Activated CD4-positive, alpha-beta T cell treated with anti-CD3 and anti-CD28 coated beads, Interleukin-2, amount 10 ng/mL, durations not matched to agents 24 days and 14 days (primary cell): ENCODE results near the gene BMPR1A. TPM values are rescaled to one million over a fixed set of nuclear protein-coding genes. Genes with fewer than 3 reads are reported as not detected.

Experiments
- DNase-seq: peaks from one replicate; pipeline ENCODE4 v3.0.0; 2022
- H3K27ac Mint-ChIP-seq: one replicate; pipeline ENCODE4 v1.8.0; 2022; ENCODE audit warnings: mild to moderate bottlenecking, mixed read lengths
- H3K27me3 Mint-ChIP-seq: one replicate; pipeline ENCODE4 v1.8.0; 2022; ENCODE audit warnings: mixed read lengths
- H3K36me3 Mint-ChIP-seq: one replicate; pipeline ENCODE4 v1.8.0; 2022; ENCODE audit warnings: low read depth, mild to moderate bottlenecking, mixed read lengths
- H3K4me1 Mint-ChIP-seq: one replicate; pipeline ENCODE4 v1.8.0; 2021; ENCODE audit warnings: mixed read lengths
- H3K4me3 Mint-ChIP-seq: one replicate; pipeline ENCODE4 v1.8.0; 2022; ENCODE audit warnings: mild to moderate bottlenecking, moderate library complexity, mixed read lengths
- H3K9me3 Mint-ChIP-seq: one replicate; pipeline ENCODE4 v1.8.0; 2021; ENCODE audit warnings: mixed read lengths
- intact Hi-C: fragments of 100-400 bp; cut with micrococcal nuclease; formaldehyde crosslinking; loops from one replicate; pipeline ENCODE4 v1.15.1; 2023
- total RNA-seq: library from RNA; stranded (reverse); gene quantifications from 2 replicates; pipeline ENCODE4 v1.2.3, GENCODE V29; 2022

Gene BMPR1A
- total RNA-seq, 1 donor from 2014 or later = 10.5 TPM

DNA sequence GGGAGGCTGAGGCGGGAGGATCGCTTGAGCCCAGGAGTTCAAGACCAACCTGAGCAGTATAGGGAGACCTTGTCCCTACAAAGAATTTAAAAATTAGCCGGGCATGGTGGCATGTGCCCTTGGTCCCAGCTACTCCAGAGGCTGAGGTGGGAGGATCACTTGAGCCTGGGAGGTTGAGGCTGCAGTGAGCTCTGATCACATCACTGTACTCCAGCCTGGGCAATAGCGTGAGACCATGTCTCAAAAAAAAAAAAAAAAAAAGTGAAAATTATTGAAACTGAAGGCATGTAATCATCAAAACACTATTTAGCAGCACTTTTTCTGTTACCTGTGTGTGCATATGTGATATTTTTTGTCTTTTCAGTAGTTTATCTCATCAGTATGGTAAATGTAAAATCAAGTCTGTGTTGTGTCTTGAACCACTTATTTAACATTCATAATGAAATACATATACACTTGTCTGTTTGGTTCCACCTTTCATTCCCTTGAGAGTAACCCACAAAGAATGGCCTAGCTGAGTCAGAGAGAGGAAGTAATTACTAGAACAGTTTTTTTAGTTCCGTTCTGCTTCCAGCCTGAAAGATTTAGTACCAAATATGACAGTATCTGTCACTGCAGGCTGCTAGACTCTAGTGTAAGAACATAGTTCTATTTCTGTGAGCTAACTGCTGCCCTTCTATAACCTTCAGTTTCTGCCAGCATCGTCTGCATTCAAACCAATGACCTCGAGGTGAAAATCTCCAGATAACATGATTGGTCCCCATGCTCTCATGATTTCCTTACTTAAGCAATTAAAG lies 132.4 kb downstream of the BMPR1A start:
- intact Hi-C loops = loop anchor here (5.0 kb wide), 1 partner anchor 131 kb away; the partner anchor contains the start of gene BMPR1A
- Mint-ChIP-seq H3K36me3 (peaks cover 2% of the 10 kb centered on the region), H3K4me1 (peaks cover 6% of the 10 kb centered on the region), H3K27me3 (no peaks in the 10 kb centered on the region), H3K4me3 (no peak overlapping the region), H3K9me3 (no peaks in the 10 kb centered on the region), H3K27ac (peak overlapping the region; percentile 69)
- DNase-seq = peak; percentile 60

DNA sequence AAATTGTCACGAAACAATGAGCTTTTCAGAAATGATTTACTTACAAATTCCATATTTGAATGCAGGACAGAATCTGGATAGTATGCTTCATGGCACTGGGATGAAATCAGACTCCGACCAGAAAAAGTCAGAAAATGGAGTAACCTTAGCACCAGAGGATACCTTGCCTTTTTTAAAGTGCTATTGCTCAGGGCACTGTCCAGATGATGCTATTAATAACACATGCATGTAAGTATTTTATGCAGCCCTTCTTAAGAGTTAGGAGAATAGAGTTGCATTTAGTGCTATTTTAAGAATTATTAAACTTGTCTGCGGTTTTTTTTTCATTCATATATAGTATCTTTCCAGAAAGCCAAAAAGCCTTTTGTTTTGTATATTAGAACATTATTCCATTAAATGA lies 133.6 kb downstream of the BMPR1A start:
- intact Hi-C loops = loop anchor here (5.0 kb wide), 1 partner anchor 133 kb away; the partner anchor contains the start of gene BMPR1A
- H3K4me3 Mint-ChIP-seq = no peak overlapping the region
- no peak overlapping the region for H3K27ac Mint-ChIP-seq
- no peaks in the 10 kb centered on the region for H3K9me3 Mint-ChIP-seq
- H3K36me3 Mint-ChIP-seq = peaks cover 2% of the 10 kb centered on the region
- H3K27me3 Mint-ChIP-seq = no peaks in the 10 kb centered on the region
- no peak for DNase-seq
- peaks cover 6% of the 10 kb centered on the region for H3K4me1 Mint-ChIP-seq

DNA sequence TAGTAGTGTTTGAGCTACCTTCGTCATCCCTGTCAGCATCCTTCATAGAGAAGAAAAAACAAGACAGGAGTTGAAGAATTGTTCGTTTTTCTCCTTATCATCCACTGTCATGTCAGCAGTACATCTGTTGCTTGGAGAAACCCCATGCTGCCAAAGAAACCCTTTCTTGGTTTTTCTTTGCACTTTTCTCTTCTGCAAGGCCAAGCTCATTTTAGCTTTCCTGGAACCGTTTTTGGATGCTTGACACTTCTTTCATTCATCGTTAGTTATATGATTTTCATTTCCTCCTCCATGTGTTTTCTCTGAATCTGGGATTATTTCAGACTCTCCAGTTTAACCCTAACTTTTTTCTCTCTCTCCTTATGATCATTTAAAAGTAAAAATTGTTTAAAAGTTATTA lies 142.1 kb downstream of the BMPR1A start:
- H3K27ac Mint-ChIP-seq = no peak overlapping the region
- no peaks in the 10 kb centered on the region for H3K4me1 Mint-ChIP-seq
- no peaks in the 10 kb centered on the region for H3K36me3 Mint-ChIP-seq
- intact Hi-C loops = loop anchor here (2.0 kb wide), 1 partner anchor 188 kb away; no protein-coding TSS in a partner anchor
- DNase-seq = no peak
- no peak overlapping the region for H3K4me3 Mint-ChIP-seq
- no peaks in the 10 kb centered on the region for H3K9me3 Mint-ChIP-seq
- peaks cover 3% of the 10 kb centered on the region for H3K27me3 Mint-ChIP-seq

DNA sequence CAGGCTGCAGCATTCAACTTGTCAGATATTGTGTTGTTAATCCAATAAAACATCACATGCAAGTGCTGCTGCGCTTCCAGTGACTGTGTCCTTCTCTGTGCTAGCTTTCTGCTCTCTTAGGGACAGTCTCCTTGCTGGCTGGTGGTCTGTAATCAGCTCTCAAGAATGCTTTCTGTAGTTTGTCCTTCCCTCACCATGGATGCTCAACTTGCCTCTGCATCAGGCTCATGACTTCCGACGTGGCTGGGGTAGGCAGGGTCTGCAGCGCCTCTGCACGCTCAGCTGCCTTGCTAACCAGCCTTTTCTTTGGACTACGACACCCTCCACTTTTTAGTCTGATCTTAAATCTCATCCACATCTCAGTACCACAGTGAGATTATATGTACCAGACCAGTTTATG lies 142.7 kb downstream of the BMPR1A start:
- H3K36me3 Mint-ChIP-seq = peaks cover under 1% of the 10 kb centered on the region
- H3K4me1 Mint-ChIP-seq = no peaks in the 10 kb centered on the region
- DNase-seq = no peak
- no peak overlapping the region for H3K27ac Mint-ChIP-seq
- H3K27me3 Mint-ChIP-seq = peaks cover 3% of the 10 kb centered on the region
- no peak overlapping the region for H3K4me3 Mint-ChIP-seq
- intact Hi-C loops = loop anchor here (1.0 to 2.0 kb wide), 2 partner anchors 188 to 211 kb away; no protein-coding TSS in a partner anchor
- H3K9me3 Mint-ChIP-seq = no peaks in the 10 kb centered on the region

DNA sequence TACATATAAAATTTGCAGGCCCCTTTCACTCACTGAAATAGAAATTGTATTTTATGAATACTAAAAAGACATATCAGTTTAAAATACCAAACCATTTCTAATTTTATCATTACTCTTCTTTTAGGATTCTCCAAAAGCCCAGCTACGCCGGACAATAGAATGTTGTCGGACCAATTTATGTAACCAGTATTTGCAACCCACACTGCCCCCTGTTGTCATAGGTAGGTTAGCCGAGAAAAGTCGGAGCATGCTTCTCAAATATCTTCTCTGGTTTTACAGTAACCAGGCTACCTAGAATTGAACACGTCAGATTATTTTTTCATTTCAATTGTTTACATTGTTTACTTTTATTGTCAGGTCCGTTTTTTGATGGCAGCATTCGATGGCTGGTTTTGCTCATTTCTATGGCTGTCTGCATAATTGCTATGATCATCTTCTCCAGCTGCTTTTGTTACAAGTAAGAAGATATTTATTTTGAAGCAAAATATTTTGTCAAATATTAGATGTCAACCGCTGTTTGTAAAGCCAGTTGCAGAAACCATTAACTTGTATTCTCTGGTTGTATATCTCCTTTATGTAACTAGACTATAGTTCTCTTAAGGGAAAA lies 143.4 kb downstream of the BMPR1A start:
- intact Hi-C loops = loop anchor here (1.0 to 2.0 kb wide), 2 partner anchors 189 to 211 kb away; no protein-coding TSS in a partner anchor
- no peaks in the 10 kb centered on the region for H3K9me3 Mint-ChIP-seq
- H3K4me3 Mint-ChIP-seq = no peak overlapping the region
- H3K27me3 Mint-ChIP-seq = peaks cover 3% of the 10 kb centered on the region
- DNase-seq = peak; percentile 81
- H3K36me3 Mint-ChIP-seq = peaks cover 3% of the 10 kb centered on the region
- H3K4me1 Mint-ChIP-seq = no peaks in the 10 kb centered on the region
- H3K27ac Mint-ChIP-seq = no peak overlapping the region

DNA sequence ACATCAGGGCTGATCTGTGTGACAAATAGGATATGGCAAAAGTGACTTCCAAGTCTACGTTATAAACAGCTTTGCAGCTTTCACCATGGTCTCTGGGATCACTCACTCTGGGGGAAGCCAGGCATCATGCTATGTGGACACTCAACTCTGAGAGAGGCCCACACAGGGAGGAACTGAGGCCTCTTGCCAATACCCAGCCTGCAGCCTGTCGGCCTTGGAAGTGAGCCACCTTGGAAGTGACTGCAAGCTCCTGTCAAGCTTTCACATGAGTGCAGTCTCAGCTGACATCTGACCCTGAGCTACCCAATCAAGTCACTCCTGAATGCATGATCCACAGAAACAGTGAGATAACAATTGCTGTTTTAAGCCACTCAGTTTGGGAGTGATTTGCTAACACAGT lies 144.5 kb downstream of the BMPR1A start:
- Mint-ChIP-seq H3K4me3 (no peak overlapping the region), H3K4me1 (no peaks in the 10 kb centered on the region), H3K36me3 (peaks cover 8% of the 10 kb centered on the region), H3K9me3 (no peaks in the 10 kb centered on the region), H3K27ac (no peak overlapping the region), H3K27me3 (peaks cover 3% of the 10 kb centered on the region)
- no peak for DNase-seq
- intact Hi-C loops = no loop called here

DNA sequence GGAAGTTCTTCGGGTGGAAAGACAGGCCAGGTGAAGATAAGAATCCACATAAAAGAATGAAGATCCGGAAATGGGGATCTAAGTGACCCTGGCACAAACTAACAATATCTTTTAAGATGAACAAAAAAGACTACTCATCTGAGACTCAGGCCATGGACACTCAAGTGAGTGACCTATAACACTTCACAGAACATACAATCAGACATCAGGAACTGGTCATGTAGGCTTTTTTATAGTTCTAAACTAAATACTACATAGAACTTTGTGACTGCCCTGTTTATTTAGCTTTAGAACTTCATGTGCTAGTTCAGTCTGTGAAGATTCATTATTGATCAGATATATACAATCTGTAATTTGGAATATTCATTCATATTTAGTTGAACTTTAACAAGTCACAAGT lies 148.2 kb downstream of the BMPR1A start:
- Mint-ChIP-seq H3K9me3 (no peaks in the 10 kb centered on the region), H3K27ac (no peak overlapping the region), H3K27me3 (peaks cover 2% of the 10 kb centered on the region), H3K4me3 (no peak overlapping the region), H3K4me1 (no peaks in the 10 kb centered on the region), H3K36me3 (peaks cover 14% of the 10 kb centered on the region)
- intact Hi-C loops = no loop called here
- no peak for DNase-seq

DNA sequence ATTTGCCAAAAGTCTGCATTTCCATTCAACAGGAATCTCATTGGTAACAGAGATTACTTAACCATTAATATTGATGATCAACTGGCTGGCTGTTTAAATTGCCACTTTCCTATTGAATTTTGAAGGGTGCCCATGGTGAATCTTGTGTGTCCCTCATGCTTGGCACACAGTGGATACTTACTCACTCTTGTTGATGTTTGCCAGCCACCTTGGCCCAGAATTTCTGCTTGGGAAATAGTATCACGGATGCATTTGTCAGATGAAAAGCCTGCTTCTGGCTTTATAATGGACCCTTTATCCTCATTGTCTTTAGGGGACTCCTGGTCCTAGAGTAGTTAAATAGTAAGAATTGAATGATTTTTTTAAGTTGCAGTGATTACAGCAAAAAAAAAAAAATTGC lies 149.0 kb downstream of the BMPR1A start:
- intact Hi-C loops = no loop called here

DNA sequence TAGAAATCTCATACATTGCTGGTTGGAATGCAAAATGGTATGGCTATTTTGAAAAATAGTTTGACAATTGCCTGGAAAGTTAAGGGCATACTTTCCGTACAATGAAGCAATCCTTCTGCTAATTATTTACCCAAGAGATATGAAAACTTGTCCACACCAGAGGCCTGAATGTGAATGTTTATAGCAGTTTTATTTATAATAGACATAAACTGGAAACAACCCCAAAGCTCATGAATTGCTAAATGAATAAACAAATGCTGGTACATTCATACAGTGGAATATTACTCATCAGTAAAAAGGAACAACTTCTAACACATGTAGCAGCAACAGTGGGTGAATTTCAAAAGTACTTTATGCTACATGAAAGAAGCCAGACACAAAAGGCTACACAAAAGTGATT lies 158.3 kb downstream of the BMPR1A start:
- peaks cover 14% of the 10 kb centered on the region for H3K36me3 Mint-ChIP-seq
- H3K4me3 Mint-ChIP-seq = no peak overlapping the region
- H3K27ac Mint-ChIP-seq = no peak overlapping the region
- intact Hi-C loops = no loop called here
- DNase-seq = no peak
- H3K9me3 Mint-ChIP-seq = no peaks in the 10 kb centered on the region
- no peaks in the 10 kb centered on the region for H3K27me3 Mint-ChIP-seq
- H3K4me1 Mint-ChIP-seq = no peaks in the 10 kb centered on the region

More for the DNA sequence above, 149.0 kb downstream of the BMPR1A start:
- Mint-ChIP-seq H3K4me1 (no peaks in the 10 kb centered on the region), H3K27ac (no peak overlapping the region), H3K27me3 (no peaks in the 10 kb centered on the region), H3K4me3 (no peak overlapping the region), H3K36me3 (peaks cover 14% of the 10 kb centered on the region), H3K9me3 (no peaks in the 10 kb centered on the region)
- no peak for DNase-seq

DNA sequence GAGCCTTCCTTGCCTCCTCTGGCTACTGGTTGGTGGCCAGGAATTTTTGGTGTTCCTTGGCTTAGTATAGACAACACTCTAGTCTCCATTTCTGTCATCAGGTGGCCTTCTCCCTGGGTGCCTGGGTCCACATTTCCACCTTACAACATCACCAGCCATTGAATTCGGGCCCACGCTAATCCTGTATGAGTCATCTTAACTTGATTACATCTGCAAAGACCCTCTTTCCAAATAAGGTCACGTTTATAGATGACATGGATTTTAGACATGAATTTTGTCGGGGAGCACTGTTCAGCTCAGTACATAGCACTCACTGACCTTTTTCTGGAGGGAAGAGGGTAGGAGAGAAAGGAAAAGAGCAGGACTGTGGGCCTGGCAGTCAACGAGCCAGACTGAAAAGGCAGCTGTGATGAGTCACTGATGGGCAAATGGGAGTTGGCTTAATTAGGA lies 161.6 kb downstream of the BMPR1A start:
- peaks cover 18% of the 10 kb centered on the region for H3K36me3 Mint-ChIP-seq
- H3K4me3 Mint-ChIP-seq = no peak overlapping the region
- no peaks in the 10 kb centered on the region for H3K9me3 Mint-ChIP-seq
- no peak overlapping the region for H3K27ac Mint-ChIP-seq
- no peaks in the 10 kb centered on the region for H3K27me3 Mint-ChIP-seq
- intact Hi-C loops = no loop called here
- DNase-seq = no peak
- no peaks in the 10 kb centered on the region for H3K4me1 Mint-ChIP-seq

DNA sequence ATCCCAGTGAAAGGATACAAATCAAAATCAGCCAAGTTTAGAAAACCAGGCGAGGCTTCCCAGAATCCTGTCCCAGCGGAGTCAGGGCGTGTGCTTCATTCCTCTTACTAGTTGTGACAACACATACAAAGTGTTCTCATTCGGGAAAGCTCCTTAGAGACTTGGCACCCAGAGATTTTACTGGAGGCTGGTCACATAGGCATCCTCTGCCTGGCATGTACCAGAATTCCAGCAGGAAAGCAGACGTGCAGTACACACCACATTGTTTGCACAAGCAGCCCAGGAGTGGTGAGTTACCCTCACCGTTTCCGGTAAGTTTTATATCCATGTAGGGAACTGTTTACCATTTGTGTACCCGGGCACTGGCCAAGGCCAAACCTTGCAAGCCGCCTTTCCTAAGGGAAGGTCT lies 166.1 kb downstream of the BMPR1A start:
- Mint-ChIP-seq H3K9me3 (no peaks in the 10 kb centered on the region), H3K4me1 (no peaks in the 10 kb centered on the region), H3K27me3 (no peaks in the 10 kb centered on the region), H3K4me3 (no peak overlapping the region), H3K36me3 (peaks cover 14% of the 10 kb centered on the region), H3K27ac (no peak overlapping the region)
- no peak for DNase-seq
- intact Hi-C loops = no loop called here

DNA sequence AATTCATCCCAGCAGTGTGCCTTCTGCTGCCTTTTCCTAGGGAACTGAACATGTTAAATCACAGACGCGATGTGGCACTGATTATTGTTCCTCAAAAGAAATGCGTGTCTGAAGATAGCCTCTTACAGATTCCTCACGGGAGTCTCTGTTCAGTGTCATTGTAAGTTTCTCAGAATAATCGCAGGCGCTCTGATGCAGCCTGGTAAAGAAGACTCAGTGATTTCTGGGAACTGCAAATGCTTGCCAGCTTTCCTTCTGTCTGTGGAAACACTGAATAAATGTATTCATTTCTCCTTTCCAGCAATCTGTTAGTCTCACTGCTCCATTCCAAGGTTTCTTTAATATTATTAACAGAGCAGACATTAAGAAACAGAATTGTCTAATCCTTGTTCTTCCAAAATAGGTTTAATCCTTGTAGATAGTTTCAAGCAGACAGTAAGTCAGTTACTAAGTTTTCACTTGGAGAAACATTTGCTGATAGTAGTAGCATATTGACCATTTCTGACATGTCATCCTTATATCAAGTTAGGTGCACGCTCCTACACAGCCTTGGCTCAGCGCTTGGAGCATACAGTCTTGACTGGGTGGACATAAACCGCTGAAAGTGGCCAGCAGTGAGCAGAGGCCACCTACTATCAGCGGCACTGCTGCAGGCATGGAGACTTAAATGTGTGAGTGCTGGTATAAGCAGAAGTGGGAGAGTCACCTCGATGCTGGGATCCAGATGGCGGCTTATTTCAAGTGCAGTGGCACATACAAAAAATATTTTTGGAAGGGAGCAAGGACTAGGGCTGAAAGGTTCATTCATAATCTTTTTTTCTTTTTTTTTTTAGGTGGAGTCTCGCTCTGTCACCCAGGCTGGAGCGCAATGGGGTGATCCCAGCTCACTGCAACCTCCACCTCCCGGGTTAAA lies 173.3 kb downstream of the BMPR1A start:
- H3K4me3 Mint-ChIP-seq = no peak overlapping the region
- no peaks in the 10 kb centered on the region for H3K36me3 Mint-ChIP-seq
- no peak for DNase-seq
- H3K27ac Mint-ChIP-seq = no peak overlapping the region
- H3K4me1 Mint-ChIP-seq = no peaks in the 10 kb centered on the region
- no peaks in the 10 kb centered on the region for H3K9me3 Mint-ChIP-seq
- no peaks in the 10 kb centered on the region for H3K27me3 Mint-ChIP-seq
- intact Hi-C loops = no loop called here

DNA sequence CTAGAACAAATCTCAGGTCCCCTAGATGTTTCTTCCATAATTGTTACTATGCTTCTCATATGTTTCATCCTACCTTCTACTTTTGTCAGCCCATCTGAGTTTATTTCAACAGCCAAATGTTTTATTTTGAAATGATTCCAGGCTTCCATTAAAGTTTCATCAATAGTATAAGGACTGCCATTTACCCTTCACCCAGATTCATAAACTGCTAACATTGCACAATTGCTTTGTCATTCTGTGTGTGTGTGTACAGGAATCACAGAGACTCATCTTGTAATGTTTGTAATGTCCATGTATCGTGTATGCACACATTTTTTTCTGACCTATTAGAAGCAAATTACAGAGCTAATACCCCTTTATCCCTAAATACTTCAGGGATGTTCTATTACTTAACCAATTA lies 175.5 kb downstream of the BMPR1A start:
- Mint-ChIP-seq H3K4me1 (no peaks in the 10 kb centered on the region), H3K4me3 (no peak overlapping the region), H3K9me3 (no peaks in the 10 kb centered on the region), H3K27ac (no peak overlapping the region), H3K27me3 (peaks cover 1% of the 10 kb centered on the region), H3K36me3 (no peaks in the 10 kb centered on the region)
- no peak for DNase-seq
- intact Hi-C loops = no loop called here
